CD4-positive, alpha-beta T cell (primary cell): ENCODE results near the gene DTX1. TPM values are rescaled to one million over a fixed set of nuclear protein-coding genes. Genes with fewer than 3 reads are reported as not detected.

Source experiments
- ATAC-seq: fragments of 200-7000 bp; cut with Tn5 transposase; one replicate; pipeline ENCODE4 v1.10.0; 2022; ENCODE audit warnings: mild to moderate bottlenecking; ENCODE audit not compliant: poor library complexity
- CTCF ChIA-PET: fragments of 350-600 bp; sonication (Branson Sonifier 250); formaldehyde crosslinking; loops from one replicate; lab custom pipeline; 2021; ENCODE audit warnings: antibody characterized with exemption, inconsistent platforms; lab: Charles Lee
- POLR2A ChIA-PET: fragments of 350-600 bp; sonication (Branson Sonifier 250); formaldehyde crosslinking; loops from one replicate; lab custom pipeline; 2021; ENCODE audit warnings: antibody characterized with exemption, inconsistent platforms; lab: Charles Lee
- DNase-seq, 14 experiments: peaks; one replicate each; pipeline ENCODE4 v3.0.0-alpha.2; 2013 to 2020; ENCODE audit warnings: mixed read lengths in 2 of 14
- H3K27ac ChIP-seq, 2 donors: one replicate each; pipeline versions ENCODE4 v1.5.1 to v1.7.0; 2013; ENCODE audit warnings: low read length in 2 of 2, low read depth in 1 of 2, mild to moderate bottlenecking in 1 of 2
- H3K27me3 ChIP-seq, 2 experiments: 1 replicate in 1 of 2; 2 replicates in 1 of 2; pipeline versions ENCODE4 v1.6.1 to v1.7.0; 2013; ENCODE audit warnings: low read length in 2 of 2, control low read depth in 1 of 2, mild to moderate bottlenecking in 1 of 2, moderate library complexity in 1 of 2; ENCODE audit not compliant: insufficient read depth in 2 of 2, control insufficient read depth in 1 of 2
- H3K36me3 ChIP-seq: one replicate; pipeline ENCODE4 v1.6.1; 2013; ENCODE audit warnings: low read length, control low read depth; ENCODE audit not compliant: insufficient read depth
- H3K4me1 ChIP-seq: one replicate; pipeline ENCODE4 v1.6.1; 2013; ENCODE audit warnings: low read length, control low read depth; ENCODE audit not compliant: insufficient read depth
- H3K4me3 ChIP-seq: one replicate; pipeline ENCODE4 v1.5.1; 2013; ENCODE audit warnings: mild to moderate bottlenecking, low read length, moderate library complexity
- H3K9me3 ChIP-seq, 2 experiments: 1 replicate in 1 of 2; 2 replicates in 1 of 2; pipeline versions ENCODE4 v1.6.1 to v1.7.0; 2013; ENCODE audit warnings: low read length in 2 of 2, mild to moderate bottlenecking in 2 of 2, control low read depth in 1 of 2, moderate library complexity in 1 of 2; ENCODE audit not compliant: control insufficient read depth in 1 of 2, insufficient read depth in 1 of 2
- H3K27ac Mint-ChIP-seq: one replicate; pipeline ENCODE4 v1.8.0; 2020; ENCODE audit warnings: mixed read lengths
- H3K27me3 Mint-ChIP-seq: one replicate; pipeline ENCODE4 v1.8.0; 2021; ENCODE audit warnings: mixed read lengths
- H3K36me3 Mint-ChIP-seq: one replicate; pipeline ENCODE4 v1.8.0; 2021; ENCODE audit warnings: low read depth, mixed read lengths
- H3K4me1 Mint-ChIP-seq: one replicate; pipeline ENCODE4 v1.8.0; 2021; ENCODE audit warnings: low read depth, mixed read lengths
- H3K4me3 Mint-ChIP-seq: one replicate; pipeline ENCODE4 v1.8.0; 2020; ENCODE audit warnings: mild to moderate bottlenecking, mixed read lengths
- H3K9me3 Mint-ChIP-seq: one replicate; pipeline ENCODE4 v1.8.0; 2020; ENCODE audit warnings: mixed read lengths
- CTCF ChIP-seq: fragments of 200-600 bp; IDR thresholded peaks from one replicate; pipeline ENCODE4 v1.8.0; 2022; ENCODE audit warnings: antibody characterized with exemption, mild to moderate bottlenecking
- intact Hi-C, 2 experiments: fragments of 100-400 bp; cut with DNase I in 1 of 2; cut with micrococcal nuclease in 1 of 2; formaldehyde crosslinking; loops; one replicate each; pipeline versions ENCODE4 v1.15.1 to v1.9.0; 2023 to 2025; cut with DNase I, micrococcal nuclease
- total RNA-seq, 174 experiments: library from RNA in 2 of 174; stranded (reverse) in 2 of 174; gene quantifications; one replicate each; pipeline ENCODE4 v1.2.3 and lab custom pipeline; 2021 to 2026

DTX1 gene
- total RNA-seq, 2 experiments from 2014 or later, result 14.0 to 14.2 TPM

DNA sequence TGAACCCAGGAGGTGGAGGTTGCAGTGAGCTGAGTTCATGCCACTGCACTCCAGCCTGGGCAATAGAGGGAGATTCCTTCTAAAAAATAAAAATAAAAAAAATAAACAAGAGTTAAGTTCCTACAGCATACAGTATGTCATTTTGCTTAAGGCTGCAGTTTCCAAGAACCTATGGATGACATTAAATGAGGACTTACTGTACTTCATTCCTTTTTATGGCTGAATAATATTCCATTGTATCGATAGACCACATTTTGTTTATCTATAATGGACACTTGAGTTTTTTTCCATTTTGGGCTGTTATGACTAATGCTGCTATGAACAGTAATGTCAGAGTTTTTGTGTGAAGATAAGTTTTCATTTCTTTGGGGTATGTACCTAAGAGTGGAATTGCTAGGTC, 61.6 kb downstream of the DTX1 start:
- no peak overlapping the region for H3K27ac ChIP-seq
- Mint-ChIP-seq H3K36me3 (no peaks in the 10 kb centered on the region), H3K9me3 (no peaks in the 10 kb centered on the region), H3K27me3 (no peaks in the 10 kb centered on the region), H3K4me1 (no peaks in the 10 kb centered on the region), H3K4me3 (no peak overlapping the region), H3K27ac (no peak overlapping the region)
- POLR2A ChIA-PET, result no interaction called here
- intact Hi-C loops, result no loop called here
- H3K36me3 ChIP-seq, result no peaks in the 10 kb centered on the region
- DNase-seq (no peak), ATAC-seq (no peak)
- H3K9me3 ChIP-seq, result no peaks in the 10 kb centered on the region
- no peaks in the 10 kb centered on the region for H3K4me1 ChIP-seq
- H3K4me3 ChIP-seq, result no peak overlapping the region
- no peak for TF ChIP-seq CTCF
- no peaks in the 10 kb centered on the region for H3K27me3 ChIP-seq
- CTCF ChIA-PET, result no interaction called here

DNA sequence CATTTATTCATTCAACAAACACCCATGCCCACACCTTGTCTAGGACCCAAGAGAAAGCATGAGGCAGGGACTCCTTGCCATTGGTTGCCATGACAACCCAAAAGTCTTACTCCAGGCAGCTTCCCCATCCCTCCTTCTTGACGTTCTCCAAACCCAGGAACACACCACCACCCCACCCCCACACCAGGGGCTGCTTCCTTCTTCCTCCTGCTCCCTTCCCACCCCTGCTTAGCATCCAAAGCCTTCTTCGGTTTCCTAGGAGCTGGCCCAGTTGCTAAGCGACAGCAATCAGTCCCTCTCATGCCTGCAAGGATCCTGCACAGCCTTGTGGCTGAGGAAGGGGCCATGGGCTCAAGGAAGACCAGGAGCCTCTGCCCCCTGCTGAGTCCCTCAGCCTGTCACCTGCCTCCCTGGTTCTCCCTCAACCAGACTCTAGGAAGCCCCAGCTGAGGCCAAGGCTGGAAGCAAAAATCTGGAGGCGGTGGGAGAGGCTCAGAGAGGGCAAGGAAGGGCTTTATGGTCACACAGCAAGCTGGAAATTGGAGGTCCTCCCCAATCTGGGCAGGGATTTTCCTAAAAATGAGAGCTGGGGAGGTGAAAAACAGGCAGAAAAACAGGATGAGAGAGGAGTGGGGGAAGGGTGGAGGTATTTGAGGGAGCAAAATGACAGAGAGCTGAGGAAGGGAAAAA, 63.6 kb downstream of the DTX1 start:
- Histone ChIP-seq H3K36me3 (no peaks in the 10 kb centered on the region), H3K4me3 (no peak overlapping the region), H3K27me3 (no peaks in the 10 kb centered on the region), H3K4me1 (no peaks in the 10 kb centered on the region), H3K27ac (no peak overlapping the region), H3K9me3 (no peaks in the 10 kb centered on the region)
- Mint-ChIP-seq H3K4me1 (no peaks in the 10 kb centered on the region), H3K36me3 (no peaks in the 10 kb centered on the region), H3K27me3 (no peaks in the 10 kb centered on the region), H3K27ac (no peak overlapping the region), H3K9me3 (no peaks in the 10 kb centered on the region), H3K4me3 (no peak overlapping the region)
- ChIA-PET POLR2A (no interaction called here), CTCF (no interaction called here)
- ATAC-seq (no peak), DNase-seq (no peak)
- TF ChIP-seq CTCF, result no peak
- intact Hi-C loops, result no loop called here

- Mint-ChIP-seq H3K36me3 (no peaks in the 10 kb centered on the region), H3K4me3 (no peak overlapping the region), H3K9me3 (no peaks in the 10 kb centered on the region), H3K27me3 (no peaks in the 10 kb centered on the region), H3K27ac (no peak overlapping the region), H3K4me1 (no peaks in the 10 kb centered on the region)
- DNase-seq, result no peak
- Histone ChIP-seq H3K4me3 (no peak overlapping the region), H3K4me1 (no peaks in the 10 kb centered on the region), H3K27me3 (no peaks in the 10 kb centered on the region), H3K9me3 (no peaks in the 10 kb centered on the region), H3K36me3 (no peaks in the 10 kb centered on the region), H3K27ac (no peak overlapping the region)
- ChIA-PET POLR2A (no interaction called here), CTCF (no interaction called here)
- no peak for TF ChIP-seq CTCF
- intact Hi-C loops, result no loop called here
- no peak for ATAC-seq
Measured at GRCh38 chr12:113120670-113121370, 64.3 kb downstream of the DTX1 start.
